ENCODE measurements around the gene CAP2.

DNA sequence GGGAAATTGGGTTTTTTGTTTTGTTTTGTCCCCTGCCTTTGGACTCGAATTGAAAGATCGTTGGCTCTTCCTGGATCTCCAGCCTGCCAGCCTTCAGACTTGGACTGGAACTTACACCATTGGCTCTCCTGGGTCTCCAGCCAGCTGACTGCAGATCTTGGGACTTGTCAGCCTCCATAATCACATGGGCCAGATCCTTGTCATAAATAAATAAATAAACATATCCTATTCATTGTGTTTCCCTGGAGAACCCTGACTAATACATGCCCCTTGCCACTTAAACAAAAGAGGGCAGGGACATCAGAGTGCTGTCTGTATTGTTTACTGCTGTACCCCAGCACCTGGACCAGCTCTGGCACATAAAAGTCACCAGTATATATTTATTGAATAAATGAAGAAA is 101.5 kb downstream of the CAP2 start:
- TF ChIP-seq EZH2 (IDR thresholded peaks at IDR 0.05) (no peak), FOXP2 (optimal IDR thresholded peaks at IDR 0.05; ENCODE audit: control extremely low read depth, extremely low read length, insufficient read depth) (no peak)

All from SK-N-MC (cell line).